ENCODE measurements around the gene ESRRG.

Gene ESRRG

DNA sequence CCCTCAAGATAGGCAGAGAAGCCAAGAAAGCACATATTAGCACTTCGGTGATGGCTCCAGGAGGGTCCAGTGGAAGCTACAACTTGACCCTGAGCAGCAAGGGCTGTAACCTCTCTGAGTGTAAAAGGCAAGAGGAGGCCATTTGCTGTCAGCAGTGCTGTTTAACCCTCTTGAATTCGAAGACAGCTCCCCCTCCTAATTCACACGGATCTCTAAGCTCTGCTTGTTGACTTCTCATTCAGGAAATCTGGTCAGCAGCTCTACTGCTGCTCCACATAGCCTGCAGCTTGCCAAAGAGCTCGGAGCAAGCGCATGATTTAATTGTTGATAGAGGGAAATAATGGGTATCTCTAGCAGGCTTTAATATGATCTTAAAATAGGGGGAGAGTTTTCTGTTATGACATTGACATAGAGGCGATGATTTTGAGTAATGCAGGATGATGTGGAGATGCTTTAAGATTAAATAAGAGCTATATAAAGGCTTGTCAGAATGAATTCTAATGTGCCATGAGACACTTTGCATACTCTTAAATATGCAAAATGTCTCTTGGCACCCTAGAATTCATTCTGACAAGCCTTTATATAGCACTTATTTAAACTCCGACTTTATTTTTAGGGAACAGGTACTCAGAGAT, 220.6 kb downstream of the ESRRG start:
- DNase-seq (ENCODE audit: low read depth in 2 of 2) = no peak

- no peak for DNase-seq (ENCODE audit: low read depth in 2 of 2)
These were observed 222.8 kb downstream of the ESRRG start for GRCh38 chr1:216500273-216500967.

DNA sequence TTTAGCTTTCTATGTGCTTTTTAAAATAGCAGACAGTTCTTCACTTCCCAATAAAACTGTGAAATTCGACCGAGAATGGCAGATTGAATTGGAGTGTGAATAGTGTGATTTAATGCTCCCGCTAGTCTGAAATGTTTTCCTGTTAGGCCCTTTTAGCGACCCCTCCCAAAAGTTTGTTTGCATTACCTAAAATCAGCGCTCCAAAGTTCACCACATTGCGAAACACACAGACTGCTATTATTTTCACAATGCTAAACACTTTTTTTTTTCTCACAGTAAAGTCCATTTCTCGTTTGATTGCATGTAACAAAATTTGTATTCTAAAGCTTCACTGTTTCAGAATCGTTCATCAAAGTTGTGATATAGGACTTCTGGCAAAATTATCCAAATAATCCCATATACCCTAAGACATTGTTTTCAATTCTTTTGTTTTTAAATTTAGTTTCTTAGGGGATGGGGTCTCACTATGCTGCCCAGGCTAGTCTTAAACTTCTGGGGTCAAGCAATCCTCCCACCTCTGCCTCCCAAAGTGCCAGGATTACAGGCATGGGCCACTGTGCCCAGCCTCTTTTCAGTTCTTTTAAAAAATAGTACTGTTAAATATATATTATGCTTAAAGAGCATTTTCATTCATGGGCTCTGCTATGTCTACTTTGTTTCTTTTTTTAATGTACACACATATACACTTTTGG, 223.5 kb downstream of the ESRRG start:
- DNase-seq (ENCODE audit: low read depth in 2 of 2) = no peak

GRCh38 chr1:216498277-216498676, 225.0 kb downstream of the ESRRG start:
- no peak for DNase-seq (ENCODE audit: low read depth in 2 of 2)

DNA sequence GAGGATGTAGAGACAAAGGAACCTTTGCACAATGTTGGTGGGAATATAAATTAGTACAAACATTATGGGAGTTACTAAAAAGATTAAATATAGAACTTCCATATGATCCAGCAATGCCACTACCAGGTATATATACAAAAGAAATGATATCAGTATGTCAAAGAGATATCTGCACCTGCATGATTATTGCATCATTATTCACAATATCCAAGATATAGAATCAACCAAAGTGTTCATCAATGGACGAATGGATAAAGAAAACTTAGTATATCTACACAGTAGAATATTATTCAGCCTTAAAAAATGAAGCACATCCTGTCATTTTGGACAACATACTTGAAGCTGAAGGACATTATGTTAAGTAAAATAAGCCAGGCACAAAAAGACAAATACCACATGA, 238.2 kb downstream of the ESRRG start:
- no peak for DNase-seq (ENCODE audit: low read depth in 2 of 2)

- DNase-seq (ENCODE audit: low read depth in 2 of 2) = no peak
These were observed 239.4 kb downstream of the ESRRG start for GRCh38 chr1:216483672-216484401.

GRCh38 chr1:216482620-216483019, 240.6 kb downstream of the ESRRG start:
- DNase-seq (ENCODE audit: low read depth in 2 of 2) = no peak

DNA sequence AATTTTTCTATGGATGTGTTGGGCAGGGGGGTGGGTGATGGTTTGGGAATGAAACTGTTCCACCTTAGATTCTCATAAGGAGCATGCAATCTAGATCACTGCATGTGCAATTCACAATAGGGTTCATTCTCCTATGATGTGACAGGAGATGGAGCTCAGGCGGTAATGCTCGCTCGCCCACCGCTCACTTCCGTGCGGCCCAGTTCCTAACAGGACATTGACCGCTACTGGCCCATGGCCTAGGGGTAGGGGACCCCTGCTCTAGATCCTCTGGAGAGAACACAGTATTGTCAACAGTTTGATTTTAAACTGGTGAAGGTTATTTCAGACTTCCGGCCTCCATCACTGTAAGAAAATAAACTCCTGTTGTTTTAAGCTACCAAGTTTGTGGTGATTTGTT, 245.0 kb downstream of the ESRRG start:
- no peak for DNase-seq (ENCODE audit: low read depth in 2 of 2)

DNA sequence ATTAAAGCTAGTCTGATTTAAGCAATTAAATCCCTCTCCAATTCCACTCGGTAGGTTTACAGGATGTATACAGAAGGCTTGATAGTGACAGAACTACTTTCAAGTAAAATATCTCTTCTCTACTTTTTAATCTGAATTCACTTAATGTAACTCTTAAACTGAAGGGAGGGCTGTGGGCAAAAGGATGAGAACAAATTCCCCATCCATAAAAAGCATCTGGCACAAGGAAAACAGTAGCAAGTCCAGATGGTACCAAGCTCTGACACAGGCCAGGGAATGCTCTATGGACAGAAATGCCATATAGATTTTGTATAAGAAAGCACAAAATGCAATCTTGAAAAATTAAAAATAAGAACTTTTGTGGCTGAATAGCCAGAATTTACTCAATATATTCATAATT, 246.9 kb downstream of the ESRRG start:
- no peak for DNase-seq (ENCODE audit: low read depth in 2 of 2)

DNA sequence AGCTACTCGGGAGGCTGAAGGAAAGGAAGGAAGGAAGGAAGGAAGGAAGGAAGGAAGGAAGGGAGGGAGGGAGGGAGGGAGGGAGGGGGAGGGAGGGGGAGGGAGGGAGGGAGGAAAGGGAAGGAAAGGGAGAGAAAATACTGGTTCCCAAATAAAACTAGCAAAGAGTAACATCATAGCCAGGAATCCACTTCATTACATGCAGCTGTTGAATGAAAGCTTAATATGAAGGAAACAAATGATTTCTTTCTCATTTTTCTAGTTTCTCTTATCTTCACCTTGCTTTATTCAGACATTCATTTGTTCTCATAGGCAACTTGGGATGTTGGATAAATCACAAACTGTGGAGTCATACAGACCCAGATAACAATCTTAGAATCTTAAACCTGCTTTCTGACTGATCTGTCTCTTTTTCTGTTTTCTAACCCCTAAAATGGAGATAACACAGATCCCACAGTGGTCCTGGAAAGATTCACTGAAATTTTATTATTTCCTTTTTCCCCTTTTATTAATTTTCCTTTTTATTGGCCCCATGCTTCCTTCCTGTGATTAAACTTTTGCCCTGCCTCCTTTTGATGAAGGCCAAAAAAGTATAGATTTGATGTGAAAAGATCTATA, 247.5 kb downstream of the ESRRG start:
- no peak for DNase-seq (ENCODE audit: low read depth in 2 of 2)

GRCh38 chr1:216466162-216466801, 256.9 kb downstream of the ESRRG start:
- no peak for DNase-seq (ENCODE audit: low read depth in 2 of 2)

- no peak for DNase-seq (ENCODE audit: low read depth in 2 of 2)
These were observed 258.7 kb downstream of the ESRRG start for GRCh38 chr1:216464489-216464888.

- no peak for DNase-seq (ENCODE audit: low read depth in 2 of 2)
These were observed 261.0 kb downstream of the ESRRG start for GRCh38 chr1:216462066-216462775.

GRCh38 chr1:216461466-216461865, 261.8 kb downstream of the ESRRG start:
- no peak for DNase-seq (ENCODE audit: low read depth in 2 of 2)

GRCh38 chr1:216459651-216460207, 263.5 kb downstream of the ESRRG start:
- no peak for DNase-seq (ENCODE audit: low read depth in 2 of 2)

DNA sequence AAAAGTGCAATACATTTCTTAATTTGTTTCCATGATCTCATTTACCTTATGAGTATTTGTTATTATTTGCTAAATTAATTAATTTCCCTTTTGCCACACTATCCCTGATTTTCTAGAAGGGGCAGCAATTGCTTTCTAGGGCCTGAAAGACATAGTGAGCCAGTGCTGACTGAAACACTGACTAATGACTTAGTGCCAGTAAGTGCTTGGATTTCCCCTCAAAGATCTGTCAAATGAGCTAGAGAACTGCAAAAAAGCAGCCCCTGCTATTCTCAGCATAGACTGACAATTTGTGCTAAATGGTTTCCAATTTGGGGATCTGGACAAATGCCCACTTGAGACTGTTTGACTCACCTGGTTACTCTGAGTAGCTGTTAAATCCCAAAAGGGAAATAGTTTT, 264.4 kb downstream of the ESRRG start:
- no peak for DNase-seq (ENCODE audit: low read depth in 2 of 2)

- DNase-seq (ENCODE audit: low read depth in 2 of 2) = no peak
These were observed 265.9 kb downstream of the ESRRG start for GRCh38 chr1:216457356-216457755.

GRCh38 chr1:216456682-216457081, 266.5 kb downstream of the ESRRG start:
- DNase-seq (ENCODE audit: low read depth in 2 of 2) = no peak

- DNase-seq (ENCODE audit: low read depth in 2 of 2) = no peak
These were observed 269.5 kb downstream of the ESRRG start for GRCh38 chr1:216453777-216454176.
